Lung (tissue), 12 donors: ENCODE results near the gene CDK5R1. TPM values are rescaled to one million over a fixed set of nuclear protein-coding genes. Genes with fewer than 3 reads are reported as not detected.

Source experiments
- ATAC-seq: fragments of 200-7000 bp; cut with Tn5 transposase; one replicate; pipeline ENCODE4 v1.9.1; 2020; ENCODE audit warnings: moderate number of reproducible peaks; ENCODE audit not compliant: insufficient read depth, low FRiP score
- DNase-seq, 3 donors: peaks; one replicate each; pipeline ENCODE4 v3.0.0-alpha.2; 2013 to 2017
- H3K27ac ChIP-seq, 2 donors: one replicate each; pipeline ENCODE4 v1.5.1; 2013; ENCODE audit warnings: mild to moderate bottlenecking in 2 of 2, moderate library complexity in 2 of 2, control low read depth in 1 of 2, inconsistent platforms in 1 of 2, low read depth in 1 of 2, low read length in 1 of 2
- H3K27me3 ChIP-seq, 3 donors: one replicate each; pipeline ENCODE4 v1.5.1; 2013; ENCODE audit warnings: low read length in 2 of 3; ENCODE audit not compliant: control insufficient read depth in 3 of 3, insufficient read depth in 3 of 3
- H3K36me3 ChIP-seq, 4 donors: one replicate each; pipeline ENCODE4 v1.5.1; 2013; ENCODE audit warnings: low read length in 4 of 4, mild to moderate bottlenecking in 1 of 4, moderate library complexity in 1 of 4; ENCODE audit not compliant: control insufficient read depth in 4 of 4, insufficient read depth in 4 of 4
- H3K4me1 ChIP-seq, 5 donors: one replicate each; pipeline ENCODE4 v1.5.1; 2013; ENCODE audit warnings: low read length in 5 of 5, mild to moderate bottlenecking in 2 of 5, moderate library complexity in 1 of 5; ENCODE audit not compliant: control insufficient read depth in 5 of 5, insufficient read depth in 5 of 5
- H3K4me3 ChIP-seq: one replicate; pipeline ENCODE4 v1.5.1; 2013; ENCODE audit warnings: mild to moderate bottlenecking, control low read depth, moderate library complexity
- H3K9ac ChIP-seq, 2 donors: one replicate each; pipeline ENCODE4 v1.5.1; 2013; ENCODE audit warnings: low read length in 2 of 2, control low read depth in 1 of 2; ENCODE audit not compliant: insufficient read depth in 1 of 2
- H3K9me3 ChIP-seq, 4 donors: one replicate each; pipeline ENCODE4 v1.5.1; 2013; ENCODE audit warnings: low read length in 3 of 4, mild to moderate bottlenecking in 1 of 4, moderate library complexity in 1 of 4; ENCODE audit not compliant: control insufficient read depth in 4 of 4, insufficient read depth in 3 of 4
- CTCF ChIP-seq: IDR thresholded peaks from 2 replicates; pipeline ENCODE4 v1.5.1; 2012; ENCODE audit warnings: mild to moderate bottlenecking; ENCODE audit errors: control extremely low read depth, extremely low read depth
- WGBS, 2 donors: extraction: QIAGEN DNeasy Blood & Tissue Kit; methylation state at CpG; one replicate each; pipeline ENCODE4 v1.1.7; 2013; 5-methylcytosine and 5-hydroxymethylcytosine counted together
- polyA plus RNA-seq, 2 donors: library from polyadenylated mRNA; stranded (reverse); fragments of 200-250 nt; gene quantifications; one replicate each; pipeline ENCODE4 v1.2.1, GENCODE V29; 2013
- total RNA-seq, 2 donors: library from RNA; depleted of rRNA in 1 of 2; stranded (reverse); fragments of >200 nt in 1 of 2; gene quantifications; one replicate each; pipeline ENCODE4 v1.2.1, GENCODE V29; 2014 to 2021
- donor health status: control.
- donor health status: control.
- donor health status: Bipolar disorder and iron deficiency.
- donor health status: healthy.
- donor health status: DM: yes; HTN: yes; CAD: no.

Gene CDK5R1
- total and polyA plus RNA-seq, 4 donors, result 0.41 to 2.2 (median 1.4) TPM

GRCh38 chr17:32513579-32513978 lies 26.8 kb downstream of the CDK5R1 start:
- no peak for ATAC-seq
- Histone ChIP-seq H3K4me1 (peaks cover 0 to under 1% (median 0%) of the 10 kb centered on the region in 5 donors), H3K9ac (no peak overlapping the region), H3K36me3 (no peaks in the 10 kb centered on the region), H3K9me3 (no peaks in the 10 kb centered on the region), H3K27ac (no peak overlapping the region), H3K27me3 (no peaks in the 10 kb centered on the region), H3K4me3 (no peak overlapping the region)
- WGBS, 2 donors, result 90 to 95% methylated on average over 3 of the region's 3 CpGs
- no peak for DNase-seq
- TF ChIP-seq CTCF, result no peak

GRCh38 chr17:32514606-32515005 lies 27.8 kb downstream of the CDK5R1 start:
- no peak overlapping the region for H3K27ac ChIP-seq
- no peak for DNase-seq
- WGBS, 2 donors, result 70 to 85% methylated on average over 4 of the region's 4 CpGs

GRCh38 chr17:32515677-32516383 lies 29.0 kb downstream of the CDK5R1 start:
- no peak overlapping the region for H3K9ac ChIP-seq
- H3K27me3 ChIP-seq, result no peaks in the 10 kb centered on the region
- WGBS, 2 donors, result 91 to 92% methylated on average over 4 of the region's 4 CpGs
- H3K27ac ChIP-seq, result no peak overlapping the region
- H3K9me3 ChIP-seq, result no peaks in the 10 kb centered on the region
- TF ChIP-seq CTCF, result no peak
- no peak for DNase-seq
- H3K36me3 ChIP-seq, result no peaks in the 10 kb centered on the region
- H3K4me1 ChIP-seq, result peaks cover 0 to 14% (median 5%) of the 10 kb centered on the region in 5 donors
- H3K4me3 ChIP-seq, result no peak overlapping the region
- ATAC-seq, result no peak

More at GRCh38 chr17:32514606-32515005, 27.8 kb downstream of the CDK5R1 start:
- H3K9ac ChIP-seq, result no peak overlapping the region
- no peak overlapping the region for H3K4me3 ChIP-seq
- TF ChIP-seq CTCF, result no peak
- no peaks in the 10 kb centered on the region for H3K9me3 ChIP-seq
- no peak for ATAC-seq
- no peaks in the 10 kb centered on the region for H3K36me3 ChIP-seq
- H3K4me1 ChIP-seq, result peaks cover 0 to 7% (median 0%) of the 10 kb centered on the region in 5 donors
- no peaks in the 10 kb centered on the region for H3K27me3 ChIP-seq
